Right lobe of liver (tissue), 4 donors: ENCODE measurements around the gene EIF4A2.

Experiments used
- POLR2A ChIP-seq: fragments of 450-650 bp; IDR thresholded peaks from one replicate; pipeline ENCODE4 v1.6.1; 2017; ENCODE audit warnings: antibody characterized with exemption, mild to moderate bottlenecking
- TF ChIP-seq, protein P1 (sequence below), 4 donors: fragments of 200-600 bp in 3 of 4; fragments of 450-650 bp in 1 of 4; IDR thresholded peaks; one replicate each; pipeline versions ENCODE4 v1.5.1 to v1.8.0; 2016 to 2022; ENCODE audit warnings: antibody characterized with exemption in 4 of 4, mild to moderate bottlenecking in 2 of 4
- donor health status: DM: no; HTN: no; CAD: no.
- donor health status: DM: no; HTN: no; CAD: no.
- donor health status: DM: no; HTN: yes; CAD: no.

- TF ChIP-seq, protein P1, sequence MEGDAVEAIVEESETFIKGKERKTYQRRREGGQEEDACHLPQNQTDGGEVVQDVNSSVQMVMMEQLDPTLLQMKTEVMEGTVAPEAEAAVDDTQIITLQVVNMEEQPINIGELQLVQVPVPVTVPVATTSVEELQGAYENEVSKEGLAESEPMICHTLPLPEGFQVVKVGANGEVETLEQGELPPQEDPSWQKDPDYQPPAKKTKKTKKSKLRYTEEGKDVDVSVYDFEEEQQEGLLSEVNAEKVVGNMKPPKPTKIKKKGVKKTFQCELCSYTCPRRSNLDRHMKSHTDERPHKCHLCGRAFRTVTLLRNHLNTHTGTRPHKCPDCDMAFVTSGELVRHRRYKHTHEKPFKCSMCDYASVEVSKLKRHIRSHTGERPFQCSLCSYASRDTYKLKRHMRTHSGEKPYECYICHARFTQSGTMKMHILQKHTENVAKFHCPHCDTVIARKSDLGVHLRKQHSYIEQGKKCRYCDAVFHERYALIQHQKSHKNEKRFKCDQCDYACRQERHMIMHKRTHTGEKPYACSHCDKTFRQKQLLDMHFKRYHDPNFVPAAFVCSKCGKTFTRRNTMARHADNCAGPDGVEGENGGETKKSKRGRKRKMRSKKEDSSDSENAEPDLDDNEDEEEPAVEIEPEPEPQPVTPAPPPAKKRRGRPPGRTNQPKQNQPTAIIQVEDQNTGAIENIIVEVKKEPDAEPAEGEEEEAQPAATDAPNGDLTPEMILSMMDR (IDR thresholded peaks at IDR 0.05), result no peak
- no peak for TF ChIP-seq POLR2A
Observed at GRCh38 chr3:186760141-186760833, 23.1 kb upstream of the EIF4A2 start.
